Motor neuron (in vitro differentiated cells): ENCODE results near the gene IL16. TPM values are rescaled to one million over a fixed set of nuclear protein-coding genes. Genes with fewer than 3 reads are reported as not detected.
"Not testable (repeated sequence)": the region's sequence is repeated elsewhere in the genome, so short reads cannot be mapped to it uniquely, and the experiment has no call there.

Experiments
- ATAC-seq, 8 experiments: fragments of 200-7000 bp; cut with Tn5 transposase; replicated peaks in 6 of 8; 2 replicates each; pipeline ENCODE4 v1.8.0; 2021; ENCODE audit warnings: mild to moderate bottlenecking in 8 of 8, moderate library complexity in 8 of 8
- H3K27ac ChIP-seq, 2 donors: fragments of 250-450 bp; sonication (Bioruptor Pico); 2 replicates each; pipeline ENCODE4 v1.9.0; 2021; ENCODE audit warnings: antibody characterized with exemption in 2 of 2, mild to moderate bottlenecking in 2 of 2, moderate library complexity in 1 of 2
- H3K4me1 ChIP-seq, 2 donors: fragments of 250-450 bp; sonication (Bioruptor Pico); replicated peaks in 1 of 2; 2 replicates each; pipeline ENCODE4 v1.6.1; 2021; ENCODE audit warnings: antibody characterized with exemption in 2 of 2, mild to moderate bottlenecking in 2 of 2, moderate library complexity in 1 of 2
- H3K4me3 ChIP-seq, 5 donors: fragments of 250-450 bp; sonication (Bioruptor Pico); 2 replicates each; pipeline ENCODE4 v1.9.0; 2021; ENCODE audit warnings: antibody characterized with exemption in 5 of 5, mild to moderate bottlenecking in 5 of 5, moderate library complexity in 4 of 5
- WGBS, 10 experiments: fragments of 450-650 bp; shearing (Covaris generic); methylation state at CpG; one replicate each; pipeline ENCODE4 v1.0.0; 2022; 5-methylcytosine and 5-hydroxymethylcytosine counted together
- in situ Hi-C, 9 experiments: fragments of 400-800 bp; cut with MboI; loops; one replicate each; pipeline ENCODE4 v1.15.0; 2021; ENCODE audit warnings: low sequenced_read_pairs in 9 of 9, low pct_unique_long_range_greater_than_20kb in 2 of 9; ENCODE audit not compliant: unreplicated experiment in 9 of 9
- total RNA-seq, 8 experiments: library from RNA; unstranded; fragments of 300-600 nt; gene quantifications; 2 replicates each; pipeline versions ENCODE4 v1.2.3 to v1.2.4, GENCODE V29; 2022

Gene IL16
- total RNA-seq, 8 experiments from 2014 or later, result 0.22 to 1.1 (median 0.63) TPM

DNA sequence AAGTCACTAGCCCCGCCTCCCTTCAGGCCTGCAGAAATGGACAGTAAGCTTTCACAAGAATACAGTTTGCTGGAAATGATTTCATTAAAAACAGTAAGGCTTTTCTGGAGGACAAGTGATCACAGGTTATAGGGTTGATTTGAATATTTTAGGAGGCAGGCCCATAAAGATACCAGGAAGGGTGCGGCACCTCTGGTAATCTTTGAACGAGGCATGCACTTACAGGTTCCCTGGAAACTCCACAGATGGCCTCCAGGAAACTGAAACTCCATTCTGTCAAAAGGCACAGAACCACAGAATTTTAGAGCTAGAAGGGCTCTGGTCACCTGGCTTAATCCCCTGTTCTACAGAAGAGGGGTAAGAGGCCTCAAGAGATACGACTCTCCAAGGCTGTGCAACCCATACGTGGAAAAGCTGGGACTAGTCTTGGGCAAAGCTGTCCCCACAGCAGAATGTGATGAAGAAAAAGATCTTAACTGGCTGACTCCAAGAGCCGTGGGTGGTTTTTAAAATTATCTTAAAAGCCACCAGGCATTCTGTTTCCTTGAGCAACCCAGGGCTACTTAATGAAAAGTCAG lies 126.1 kb downstream of the IL16 start:
- WGBS, 10 experiments, result 33 to 96% (median 67%) methylated on average over 1 to 3 of the region's 6 CpGs; no CpG with 5 or more reads in 5 of the 10 experiments
- no peaks in the 10 kb centered on the region for H3K4me1 ChIP-seq
- in situ Hi-C loops, result no loop called here
- no peak overlapping the region for H3K27ac ChIP-seq
- ATAC-seq, result no peak
- H3K4me3 ChIP-seq, result no peak overlapping the region

DNA sequence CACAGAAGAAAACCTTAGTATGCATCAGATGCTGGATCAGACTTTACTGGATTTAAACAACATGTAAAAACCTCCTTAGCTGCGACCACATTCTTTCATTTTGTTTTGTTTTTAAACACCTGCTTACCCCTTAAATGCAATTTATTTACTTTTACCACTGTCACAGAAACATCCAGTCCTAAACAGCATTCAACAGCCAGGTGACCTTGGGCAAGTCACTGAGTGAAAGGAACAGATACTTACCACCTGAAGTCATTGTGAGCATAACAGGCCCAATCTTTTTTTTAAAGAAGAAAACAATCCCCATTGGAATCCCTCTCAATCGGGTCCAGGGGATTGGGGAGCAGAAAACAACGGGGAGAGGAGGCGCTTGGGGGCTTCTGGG lies 126.9 kb downstream of the IL16 start:
- no peaks in the 10 kb centered on the region for H3K4me1 ChIP-seq
- H3K4me3 ChIP-seq, result peak overlapping the region; percentile 55 to 79 (median 64)
- in situ Hi-C loops, result no loop called here
- peak in 2 of 8 experiments; percentile 1 for ATAC-seq
- 0 to 43% (median 20%) methylated on average over 1 to 2 of the region's 4 CpGs; no CpG with 5 or more reads in 5 of the 10 experiments for WGBS, 10 experiments
- H3K27ac ChIP-seq, result peak overlapping the region; percentile 22 to 47

DNA sequence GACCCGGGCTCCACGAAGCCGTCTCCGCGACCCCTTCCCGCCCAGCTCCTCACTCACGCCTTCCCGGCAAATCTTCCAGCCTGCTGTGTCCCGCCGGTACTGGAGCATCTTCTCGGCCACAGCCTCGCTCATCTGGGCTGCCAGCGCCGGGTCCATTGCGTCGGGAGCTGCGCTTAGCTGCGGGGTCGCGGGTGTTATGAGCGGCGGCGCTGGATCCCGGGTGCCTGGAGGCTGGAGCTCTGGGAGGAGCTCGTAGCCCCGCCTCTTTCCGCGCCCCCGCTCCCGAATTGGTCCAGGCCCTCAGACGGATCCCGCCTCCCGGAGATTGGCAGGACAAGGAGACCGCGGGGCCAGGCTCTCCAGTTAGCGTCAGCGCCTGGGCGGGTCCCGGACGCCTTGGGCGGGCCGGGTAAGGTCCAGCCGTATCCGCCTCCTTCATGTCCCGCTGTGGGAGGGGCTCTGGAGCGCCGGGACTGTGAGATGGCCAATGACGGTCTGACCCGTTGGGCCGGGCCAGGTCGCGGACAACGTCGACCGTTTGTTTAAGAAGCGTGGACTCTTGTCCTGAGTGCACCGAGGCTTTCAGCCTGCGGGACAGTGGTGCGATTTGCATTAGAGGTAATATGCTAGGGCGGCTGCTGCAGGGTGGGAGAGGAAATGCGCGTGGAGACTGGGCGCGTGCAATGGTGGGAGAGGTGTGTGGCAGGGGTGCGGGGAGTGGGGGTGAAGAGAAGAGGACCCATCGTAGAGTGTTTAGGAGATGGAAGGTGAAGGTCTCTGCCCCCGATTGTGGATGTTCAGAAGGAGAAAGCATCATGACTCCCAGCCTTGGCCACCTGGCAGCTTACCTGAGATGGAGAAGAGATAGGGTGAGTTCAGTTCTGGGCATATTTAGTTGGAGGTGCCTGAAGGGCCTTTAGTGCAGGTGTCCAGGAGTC lies 127.5 kb downstream of the IL16 start, which contains the start of gene STARD5:
STARD5 (minus strand) TSS at position 198 of the 938 bp plus-strand sequence; CDS start at position 156, 42 bp downstream.
- WGBS, 10 experiments, result 0% methylated on average over 1 to 9 of the region's 67 CpGs; no CpG with 5 or more reads in 8 of the 10 experiments
- Histone ChIP-seq H3K27ac (peak within 1 kb of the TSS; percentile 22 to 50), H3K4me1 (no peaks in the 10 kb centered on the region), H3K4me3 (peak within 1 kb of the TSS; percentile 55 to 79 (median 64))
- ATAC-seq, result peak; percentile 98 to 100 (median 99)
- in situ Hi-C loops, result no loop called here

DNA sequence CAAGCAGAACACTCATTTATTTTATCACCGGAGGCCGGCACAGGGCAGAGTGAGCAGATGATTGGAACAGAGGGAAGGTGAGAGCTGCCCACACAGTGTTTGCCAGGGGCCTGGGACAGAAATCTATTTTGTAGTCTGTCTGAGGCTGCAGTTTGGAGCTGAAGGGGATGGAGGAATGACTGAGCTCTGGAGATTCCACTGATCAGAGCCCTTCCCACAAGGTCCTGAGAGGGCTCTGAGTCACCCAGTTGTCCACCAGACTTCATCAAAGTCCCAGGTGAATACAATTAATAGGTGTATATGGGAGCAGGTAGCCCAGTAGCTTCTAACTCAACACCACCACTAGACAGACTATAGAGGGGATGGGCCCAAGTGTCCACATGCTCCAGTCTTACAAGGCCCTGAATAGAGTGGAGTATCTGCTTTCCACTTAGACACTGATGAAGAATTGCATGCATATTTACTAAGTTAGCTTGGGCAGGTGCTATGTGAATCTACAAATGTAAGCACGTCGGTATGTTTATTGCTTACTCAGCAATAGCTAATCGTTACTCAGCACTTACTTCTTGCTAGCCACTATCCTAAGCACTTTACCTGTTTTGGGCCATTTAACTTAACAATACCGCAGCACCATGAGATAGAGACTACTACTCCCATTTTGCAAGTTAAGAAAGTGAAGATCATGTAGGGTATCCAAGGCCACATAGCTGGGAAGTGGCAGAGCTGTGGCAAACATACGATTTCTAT lies 130.0 kb downstream of the IL16 start:
- H3K27ac ChIP-seq, result no peak overlapping the region
- H3K4me1 ChIP-seq, result no peaks in the 10 kb centered on the region
- ATAC-seq, result no peak
- H3K4me3 ChIP-seq, result no peak overlapping the region
- 75 to 96% (median 82%) methylated on average over 1 to 6 of the region's 7 CpGs; no CpG with 5 or more reads in 4 of the 10 experiments for WGBS, 10 experiments
- in situ Hi-C loops, result no loop called here

DNA sequence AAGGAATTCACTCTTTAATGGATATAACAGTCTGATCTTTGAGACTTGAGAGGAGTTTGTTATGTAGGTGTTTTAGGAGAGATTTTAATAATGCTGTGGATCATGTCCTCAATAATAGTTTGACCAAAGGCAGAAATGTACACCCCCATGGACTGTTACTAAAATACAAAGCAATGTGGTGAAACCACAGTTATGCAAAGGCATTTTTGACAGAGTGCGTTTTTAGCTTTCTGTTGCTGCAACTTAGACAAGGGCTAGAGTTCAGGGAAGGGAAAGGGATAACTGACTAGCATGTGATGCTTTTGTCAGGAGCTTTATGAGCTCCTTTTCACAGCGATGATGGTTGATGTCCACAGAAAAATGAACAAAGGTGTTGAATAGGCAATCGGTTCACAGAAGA lies 130.8 kb downstream of the IL16 start:
- in situ Hi-C loops, result no loop called here
- Histone ChIP-seq H3K4me3 (no peak overlapping the region), H3K4me1 (no peaks in the 10 kb centered on the region), H3K27ac (no peak overlapping the region)
- no peak for ATAC-seq
- 7 to 100% (median 72%) methylated on average over 1 to 3 of the region's 3 CpGs; no CpG with 5 or more reads in 1 of the 10 experiments for WGBS, 10 experiments

DNA sequence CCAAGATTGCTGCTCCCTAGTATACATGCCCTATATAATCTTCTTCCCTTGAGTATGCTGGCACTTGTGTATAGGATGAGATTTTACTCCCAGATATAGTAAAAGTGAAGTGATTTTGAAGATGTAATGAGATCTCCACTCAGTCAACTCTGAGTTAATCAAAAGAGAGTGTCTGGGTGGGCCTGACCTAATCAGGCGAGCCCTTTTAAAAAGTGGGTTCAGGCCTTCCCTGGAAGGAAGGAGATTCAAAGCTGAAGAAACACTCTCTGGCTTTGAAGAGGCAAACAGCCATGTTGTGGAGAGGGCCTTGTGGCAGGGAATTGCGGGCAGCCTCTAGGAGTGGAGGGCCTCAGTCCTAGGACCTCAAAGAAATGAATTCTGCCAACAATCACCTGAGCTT lies 132.8 kb downstream of the IL16 start:
- no peak for ATAC-seq
- H3K27ac ChIP-seq, result no peak overlapping the region
- in situ Hi-C loops, result no loop called here
- H3K4me1 ChIP-seq, result no peaks in the 10 kb centered on the region
- 80 to 100% (median 92%) methylated on average over 1 to 2 of the region's 2 CpGs; no CpG with 5 or more reads in 4 of the 10 experiments for WGBS, 10 experiments
- no peak overlapping the region for H3K4me3 ChIP-seq

DNA sequence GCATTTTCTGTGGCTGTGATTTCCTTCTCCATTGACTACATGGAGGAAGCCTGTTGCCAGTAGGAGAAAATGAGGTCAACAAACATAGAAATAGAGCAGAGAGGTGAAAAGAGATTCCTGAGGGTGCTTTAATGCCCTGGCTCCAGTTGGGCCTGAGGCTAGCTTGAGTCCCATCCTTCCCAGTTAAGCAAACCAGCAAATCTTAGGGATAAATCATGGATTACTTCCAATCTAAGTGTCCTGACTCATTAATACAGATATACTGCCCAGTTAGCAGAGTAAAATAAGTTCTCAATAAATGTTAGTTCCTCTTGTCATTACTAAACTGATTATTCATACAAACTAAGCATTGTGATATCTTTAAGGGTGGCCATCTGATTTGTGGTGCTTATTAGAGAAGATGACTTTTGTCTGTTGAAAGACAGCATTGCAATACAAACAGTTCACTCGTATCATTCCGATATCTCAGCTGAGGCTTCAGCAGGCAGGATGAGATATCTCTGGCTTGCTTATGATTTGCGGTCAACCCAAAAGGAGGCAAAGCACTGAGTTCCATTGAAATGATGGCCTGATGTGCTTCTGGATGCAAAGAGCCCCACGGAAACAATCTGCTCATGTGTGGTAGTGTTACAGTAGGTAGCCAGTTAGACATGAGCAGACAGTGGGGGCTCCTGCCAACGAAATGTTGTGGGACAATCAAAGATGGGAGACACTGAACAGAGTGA lies 133.8 kb downstream of the IL16 start:
- no peak for ATAC-seq
- 65 to 89% (median 82%) methylated on average over 1 to 5 of the region's 5 CpGs; no CpG with 5 or more reads in 2 of the 10 experiments for WGBS, 10 experiments
- Histone ChIP-seq H3K27ac (no peak overlapping the region), H3K4me1 (no peaks in the 10 kb centered on the region), H3K4me3 (no peak overlapping the region)
- in situ Hi-C loops, result no loop called here

DNA sequence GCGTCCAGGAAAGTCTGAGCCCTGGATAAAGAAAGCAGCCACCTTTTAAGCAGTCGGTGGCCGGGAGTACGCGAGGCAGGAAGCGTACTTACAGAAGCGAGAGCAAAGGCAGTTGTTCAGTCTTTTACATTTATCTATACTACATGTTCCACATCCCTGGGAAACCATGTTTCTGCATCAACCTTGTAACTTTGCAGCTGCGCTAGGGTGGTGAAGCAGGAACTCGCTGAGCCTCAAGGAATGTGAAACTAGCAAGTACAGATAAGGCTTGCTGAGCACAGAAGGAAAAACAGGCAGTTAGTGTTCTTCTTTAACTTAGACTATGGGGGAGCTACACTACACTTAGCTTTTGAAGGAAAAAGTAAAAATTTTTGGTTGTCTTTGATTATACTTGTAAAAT lies 134.5 kb downstream of the IL16 start:
- ATAC-seq, in situ Hi-C loops, H3K4me3 ChIP-seq, H3K27ac ChIP-seq, H3K4me1 ChIP-seq: not testable (repeated sequence)
- WGBS, 10 experiments, result 90 to 100% (median 94%) methylated on average over 1 to 6 of the region's 9 CpGs; no CpG with 5 or more reads in 2 of the 10 experiments

DNA sequence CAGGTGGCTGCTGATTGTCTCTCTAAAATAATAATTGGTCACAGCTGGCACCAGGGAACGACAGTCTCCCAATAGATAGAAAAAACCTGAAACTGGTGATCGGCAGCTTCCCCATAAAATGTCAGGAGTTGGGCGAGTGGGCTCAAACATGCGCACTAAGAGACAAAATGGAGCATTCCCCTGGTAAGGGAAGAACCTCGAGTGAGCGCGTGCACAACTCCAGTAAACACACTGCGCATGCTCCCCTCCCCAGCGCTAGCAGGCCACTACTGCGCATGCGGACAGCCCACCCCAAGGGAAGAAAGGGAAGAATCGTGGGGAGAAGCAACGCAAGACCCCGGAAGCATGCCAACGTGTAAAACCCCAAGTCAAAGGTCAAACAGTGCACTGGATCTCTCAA lies 134.9 kb downstream of the IL16 start:
- no peak overlapping the region for H3K27ac ChIP-seq
- 64 to 100% (median 88%) methylated on average over 1 to 15 of the region's 15 CpGs; no CpG with 5 or more reads in 2 of the 10 experiments for WGBS, 10 experiments
- H3K4me3 ChIP-seq, result no peak overlapping the region
- H3K4me1 ChIP-seq, result no peaks in the 10 kb centered on the region
- in situ Hi-C loops, result no loop called here
- ATAC-seq, result no peak

DNA sequence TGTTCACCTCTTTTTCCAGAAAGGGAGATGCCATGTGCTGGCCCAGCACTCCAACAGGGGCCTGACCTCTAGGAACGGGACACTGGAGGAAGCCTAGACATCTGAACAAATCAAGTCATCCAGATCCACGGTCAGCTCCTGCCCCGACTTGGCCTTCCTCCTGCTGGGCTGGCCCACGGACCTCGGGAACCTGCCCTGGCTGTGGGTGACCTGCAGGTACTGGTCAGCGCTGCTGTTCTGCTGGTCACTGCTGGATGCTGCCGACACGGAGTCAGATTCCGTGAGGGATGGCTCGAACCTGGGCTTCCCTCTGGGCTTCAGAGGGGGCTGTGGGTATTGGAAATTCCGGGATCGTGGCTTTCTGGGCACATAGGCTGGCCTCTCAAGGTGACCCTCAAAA lies 135.6 kb downstream of the IL16 start:
- no peaks in the 10 kb centered on the region for H3K4me1 ChIP-seq
- H3K27ac ChIP-seq, result no peak overlapping the region
- ATAC-seq, result no peak
- in situ Hi-C loops, result no loop called here
- 87 to 100% (median 100%) methylated on average over 1 to 3 of the region's 12 CpGs; no CpG with 5 or more reads in 6 of the 10 experiments for WGBS, 10 experiments
- H3K4me3 ChIP-seq, result no peak overlapping the region

DNA sequence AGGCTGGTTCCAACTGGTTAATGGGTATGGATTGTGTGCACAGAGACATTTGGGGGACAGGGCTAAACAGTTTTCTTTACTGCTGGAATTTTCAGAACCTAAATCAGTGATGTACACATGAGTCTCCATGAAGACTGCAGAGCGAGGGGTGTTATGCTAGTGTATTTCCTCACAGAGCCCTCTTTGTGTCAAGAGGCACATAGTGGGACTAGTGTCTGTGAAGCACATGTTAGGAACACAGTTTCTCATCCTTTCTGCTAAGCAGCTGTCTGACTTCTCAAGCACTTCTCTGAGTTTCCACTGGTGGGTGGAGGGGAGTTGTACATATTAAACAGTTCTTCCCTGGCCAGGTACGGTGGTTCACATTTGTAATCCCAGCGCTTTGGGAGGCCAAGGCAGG lies 136.7 kb downstream of the IL16 start:
- Histone ChIP-seq H3K4me3 (no peak overlapping the region), H3K27ac (no peak overlapping the region), H3K4me1 (peaks cover 2 to 6% of the 10 kb centered on the region in 2 donors)
- in situ Hi-C loops, result no loop called here
- 80 to 100% (median 90%) methylated on average over 1 to 3 of the region's 3 CpGs; no CpG with 5 or more reads in 5 of the 10 experiments for WGBS, 10 experiments
- no peak for ATAC-seq

DNA sequence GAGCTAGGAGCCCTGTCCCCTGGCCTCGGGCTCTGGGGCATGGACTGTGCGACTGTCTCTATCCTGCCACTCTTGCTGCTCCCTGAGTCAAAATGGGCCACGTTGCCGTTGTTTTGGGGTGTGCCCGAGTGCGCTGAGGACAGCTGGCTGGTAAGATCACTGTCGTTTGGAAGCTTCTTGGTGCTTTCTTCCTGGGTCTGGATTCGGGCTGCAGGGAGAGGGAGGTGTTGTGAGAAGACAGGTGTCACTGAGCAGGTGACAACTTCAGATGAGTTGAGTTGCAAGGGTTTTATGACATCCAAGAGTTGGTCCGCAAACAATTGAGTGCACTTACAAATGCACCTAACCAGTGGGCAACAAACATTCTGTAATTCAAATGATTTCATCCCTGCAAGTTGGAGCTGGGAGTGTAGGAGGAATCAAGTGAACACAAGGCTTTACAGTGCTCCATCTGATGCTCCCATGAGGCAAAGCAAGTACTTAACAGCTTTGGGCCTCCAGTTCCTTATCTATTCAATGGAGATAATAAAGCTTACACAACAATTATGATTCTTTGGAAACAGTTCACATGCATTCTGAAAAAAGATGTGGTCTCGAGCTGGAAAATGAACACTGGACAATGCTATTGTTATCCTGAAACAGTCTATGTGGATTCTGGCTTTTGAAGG lies 138.2 kb downstream of the IL16 start:
- ATAC-seq, result no peak
- H3K4me3 ChIP-seq, result no peak overlapping the region
- H3K27ac ChIP-seq, result no peak overlapping the region
- in situ Hi-C loops, result no loop called here
- 59 to 100% (median 81%) methylated on average over 1 to 8 of the region's 10 CpGs; no CpG with 5 or more reads in 1 of the 10 experiments for WGBS, 10 experiments
- H3K4me1 ChIP-seq, result peaks cover 9 to 15% of the 10 kb centered on the region in 2 donors
